Right ventricle myocardium inferior (tissue), 1 donor: Measurements from ENCODE around the gene LMAN2. TPM values are rescaled to one million over a fixed set of nuclear protein-coding genes. Genes with fewer than 3 reads are reported as not detected.
"Not testable (repeated sequence)": the region's sequence is repeated elsewhere in the genome, so short reads cannot be mapped to it uniquely, and the experiment has no call there.

Source experiments
- ATAC-seq: fragments of 200-7000 bp; cut with Tn5 transposase; one replicate; pipeline ENCODE4 v1.9.1; 2020; ENCODE audit warnings: mild to moderate bottlenecking, moderate library complexity
- DNase-seq: peaks from one replicate; pipeline ENCODE4 v3.0.0; 2021; ENCODE audit errors: missing footprints
- intact Hi-C: fragments of 100-400 bp; cut with DNase I; formaldehyde crosslinking; loops from one replicate; pipeline ENCODE4 v1.11.0; 2022
- total RNA-seq: library from RNA; stranded (reverse); fragmentation: NEBNext Ultra II Directional; extraction: Animal tissue kit (Norgen Biotek cat#: 25700); gene quantifications from one replicate; pipeline ENCODE4 v1.2.1, GENCODE V29; 2021
- donor health status: DM: no; HTN: yes; CAD: no; lungs with severe emphysema.

The LMAN2 gene
- total RNA-seq, 1 donor from 2014 or later: 72.3 TPM

- no peak for DNase-seq
- no peak for ATAC-seq
- intact Hi-C loops: loop anchor here (10.0 kb wide), 1 partner anchor 268 kb away; no protein-coding TSS in a partner anchor
Observed at GRCh38 chr5:177383181-177383580, 31.7 kb upstream of the LMAN2 start.

DNA sequence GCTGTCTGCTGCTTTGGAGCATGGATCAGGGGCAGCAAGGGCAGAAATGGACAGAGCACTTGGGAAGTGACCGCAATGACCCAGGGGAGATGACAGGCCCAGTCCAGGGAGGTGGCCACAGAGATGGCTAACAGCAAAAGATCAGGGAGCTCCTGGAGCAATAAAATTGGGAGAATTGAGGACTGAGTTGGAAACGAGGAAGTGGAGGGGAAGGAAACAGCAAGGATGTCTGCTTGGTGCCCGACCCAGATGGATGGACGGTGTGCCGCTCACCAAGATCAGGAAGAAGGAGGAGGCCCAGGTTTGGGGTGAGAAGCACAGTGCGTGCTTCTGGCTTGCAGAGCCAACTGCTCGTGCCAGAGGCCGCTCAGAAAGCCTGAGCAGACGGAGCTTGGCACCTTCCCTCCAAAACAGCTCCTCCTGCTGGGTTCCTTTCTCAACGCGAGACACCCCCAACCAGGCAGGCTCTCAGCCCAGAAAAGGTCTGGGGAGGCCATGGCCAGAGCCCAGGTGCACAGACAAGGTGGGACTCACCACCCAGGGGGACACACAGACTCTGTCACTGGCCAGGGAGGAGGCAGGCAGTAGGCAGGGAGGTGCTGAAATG lies 31.1 kb upstream of the LMAN2 start:
- DNase-seq (no peak), ATAC-seq (peak; percentile 77)

GRCh38 chr5:177380805-177381126 lies 29.3 kb upstream of the LMAN2 start:
- ATAC-seq (no peak), DNase-seq (no peak)
- intact Hi-C loops: loop anchor here (10.0 kb wide), 1 partner anchor 266 kb away; no protein-coding TSS in a partner anchor

More for the DNA sequence above, 31.1 kb upstream of the LMAN2 start:
- intact Hi-C loops: loop anchor here (10.0 kb wide), 1 partner anchor 268 kb away; no protein-coding TSS in a partner anchor

- DNase-seq (no peak), ATAC-seq (no peak)
- intact Hi-C loops: no loop called here
Observed at GRCh38 chr5:177378884-177379883, 27.7 kb upstream of the LMAN2 start.

- intact Hi-C loops: no loop called here
- DNase-seq: no peak
- no peak for ATAC-seq
Observed at GRCh38 chr5:177377851-177378776, 26.6 kb upstream of the LMAN2 start.

- intact Hi-C loops: no loop called here
- ATAC-seq (no peak), DNase-seq (no peak)
Observed at GRCh38 chr5:177376107-177376506, 24.6 kb upstream of the LMAN2 start.

GRCh38 chr5:177375516-177375915 lies 24.0 kb upstream of the LMAN2 start:
- DNase-seq, intact Hi-C loops, ATAC-seq: not testable (repeated sequence)

DNA sequence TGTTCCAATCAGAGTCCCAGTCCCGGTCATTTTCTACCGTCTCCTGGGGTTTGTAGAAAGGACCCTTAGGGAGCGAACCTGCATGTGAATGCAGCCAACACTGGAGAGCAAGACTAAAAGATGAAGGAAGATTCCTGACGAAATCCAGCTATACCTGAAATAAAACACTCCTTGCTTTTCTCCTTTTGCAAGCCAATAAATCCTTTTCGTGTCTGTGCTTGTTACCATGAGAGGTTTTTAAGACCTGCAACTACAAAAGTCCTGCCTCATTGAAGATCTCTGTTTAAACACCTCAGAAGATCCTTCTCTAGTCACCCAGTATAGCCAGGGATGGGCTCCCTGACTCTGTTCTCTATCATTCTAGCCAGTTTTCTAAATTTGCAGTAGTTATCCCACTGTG lies 22.7 kb upstream of the LMAN2 start:
- intact Hi-C loops: no loop called here
- ATAC-seq: no peak
- no peak for DNase-seq

GRCh38 chr5:177373806-177374205 lies 22.3 kb upstream of the LMAN2 start:
- intact Hi-C loops: no loop called here

DNA sequence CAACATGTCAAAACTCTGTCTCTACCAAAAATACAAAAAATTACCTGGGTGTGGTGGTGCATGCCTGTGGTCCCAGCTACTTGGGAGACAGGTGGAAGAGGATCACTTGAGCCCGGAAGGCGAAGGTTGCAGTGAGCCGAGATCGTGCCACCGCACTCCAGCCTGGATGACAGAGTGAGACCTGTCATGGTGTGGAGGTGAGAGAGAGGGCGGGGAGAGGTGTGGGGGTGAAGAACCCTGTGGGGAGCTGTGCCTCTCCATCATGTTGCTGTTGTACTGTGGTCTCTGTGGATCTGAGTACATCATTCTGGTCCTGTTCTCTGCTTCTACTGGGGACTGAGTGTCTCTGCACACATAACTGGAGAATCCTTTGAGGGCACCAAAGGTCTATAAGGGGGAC lies 21.4 kb upstream of the LMAN2 start:
- intact Hi-C loops: no loop called here
- ATAC-seq (no peak), DNase-seq (no peak)

More at GRCh38 chr5:177373806-177374205, 22.3 kb upstream of the LMAN2 start:
- no peak for DNase-seq
- no peak for ATAC-seq

GRCh38 chr5:177372034-177372896 lies 20.8 kb upstream of the LMAN2 start:
- DNase-seq: no peak
- no peak for ATAC-seq
- intact Hi-C loops: no loop called here

GRCh38 chr5:177371120-177372033 lies 19.9 kb upstream of the LMAN2 start:
- intact Hi-C loops: no loop called here
- no peak for DNase-seq
- no peak for ATAC-seq

DNA sequence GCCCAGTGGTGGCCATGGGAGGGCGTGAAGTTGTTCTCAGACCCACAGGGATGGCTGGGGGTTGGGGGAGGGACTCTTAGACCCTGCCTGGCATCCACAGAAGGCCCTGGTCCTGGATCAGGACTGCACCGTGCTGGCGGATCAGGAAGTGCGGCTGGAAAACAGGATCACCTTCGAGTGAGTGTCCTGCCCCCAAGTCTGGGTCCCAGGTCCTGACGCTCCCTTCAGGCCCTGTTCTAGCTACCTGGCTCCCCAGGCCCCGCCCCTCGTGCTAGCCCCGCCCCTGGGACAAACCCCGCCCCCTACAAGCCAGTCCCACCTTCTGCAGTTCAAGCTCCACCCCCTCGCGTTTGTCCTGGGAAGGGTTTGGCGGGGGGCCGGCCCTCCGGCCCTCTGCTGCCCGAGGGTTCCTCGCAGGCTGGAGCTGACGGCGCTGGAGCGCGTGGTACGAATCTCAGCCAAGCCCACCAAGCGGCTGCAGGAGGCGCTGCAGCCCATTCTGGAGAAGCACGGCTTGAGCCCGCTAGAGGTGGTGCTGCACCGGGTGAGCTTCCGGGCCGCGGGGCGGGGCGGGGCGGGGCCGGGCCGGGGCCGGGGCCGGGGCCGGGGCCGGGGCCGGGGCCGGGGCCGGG lies 19.1 kb upstream of the LMAN2 start:
- intact Hi-C loops: no loop called here
- DNase-seq: peak; percentile 81
- peak; percentile 55 for ATAC-seq

DNA sequence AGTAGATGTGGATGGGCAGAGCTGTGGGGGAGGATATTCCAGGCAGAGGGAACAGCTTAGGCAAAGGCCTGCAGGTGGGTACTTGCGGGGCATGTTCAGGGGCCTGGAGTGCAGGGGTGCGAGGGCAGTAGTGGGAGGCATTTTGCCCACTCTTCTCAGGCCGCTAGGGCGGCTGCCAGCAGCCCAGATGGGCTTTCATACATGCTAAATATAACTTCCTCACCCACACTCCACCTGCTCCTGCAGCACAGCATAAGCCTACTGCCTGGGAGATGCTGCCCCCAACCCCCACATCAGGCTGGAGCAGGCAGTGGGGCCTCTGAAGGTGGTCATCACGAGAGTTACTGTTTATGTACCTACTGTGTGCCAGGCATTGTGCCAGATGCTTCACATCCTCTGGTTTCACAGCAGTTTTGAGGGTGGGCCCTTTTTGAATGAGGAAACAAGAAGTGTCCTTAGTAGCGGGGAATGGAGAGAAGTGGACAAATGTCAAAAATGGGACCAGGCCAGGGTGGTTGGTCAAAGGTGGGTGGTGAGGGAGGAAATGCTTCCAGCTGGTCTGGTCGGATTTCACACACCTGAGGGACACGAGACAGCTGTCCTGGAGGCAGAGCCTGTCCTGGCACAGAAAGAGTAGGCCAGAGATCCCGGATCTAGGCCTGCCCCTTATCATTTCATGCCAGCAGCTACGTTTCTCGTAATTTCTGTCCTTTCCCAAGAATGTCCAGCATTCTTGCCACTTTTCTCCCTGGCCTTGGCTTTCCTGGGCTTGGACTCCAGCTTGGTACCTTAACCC lies 18.4 kb upstream of the LMAN2 start:
- intact Hi-C loops: loop anchor here (5.0 kb wide), 1 partner anchor 68 kb away; the partner anchor contains the start of genes PRELID1 and RAB24
- ATAC-seq: no peak
- no peak for DNase-seq

DNA sequence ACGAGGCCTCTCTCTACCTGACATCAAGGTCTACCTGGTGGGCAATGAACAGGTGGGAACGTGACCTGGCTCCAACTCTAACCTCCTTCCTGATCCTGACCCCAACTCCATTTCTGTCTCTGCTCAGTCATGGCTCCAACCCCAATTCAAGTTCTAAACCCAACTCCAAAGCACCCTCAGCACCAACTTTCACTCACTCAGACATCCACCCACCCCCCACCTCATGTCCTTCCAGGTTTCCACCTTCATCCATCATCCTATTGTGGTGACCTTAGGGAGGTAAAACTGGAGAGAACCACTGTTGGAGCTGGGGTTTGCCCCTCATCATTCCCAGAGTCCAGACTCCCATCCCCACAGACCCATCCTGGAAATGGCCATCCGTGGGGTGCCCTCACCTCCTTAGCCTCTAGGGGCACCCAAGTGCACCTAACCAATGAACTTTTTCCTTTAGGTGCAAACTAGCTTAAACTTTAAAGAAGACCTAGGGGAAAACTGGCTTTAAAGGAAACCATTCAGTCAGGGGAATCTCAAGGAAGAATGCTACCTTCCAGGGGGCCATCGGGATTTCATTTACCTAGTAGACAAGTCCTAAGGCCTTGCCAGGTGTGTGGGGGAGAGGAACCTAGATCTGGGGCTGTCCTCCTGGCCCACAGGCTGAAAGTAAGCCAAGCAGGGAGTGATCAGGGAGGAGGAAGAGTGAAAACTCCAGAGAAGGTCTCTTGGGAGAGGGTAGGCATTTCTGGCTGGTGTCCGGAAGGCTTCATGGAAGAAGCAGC lies 17.6 kb upstream of the LMAN2 start:
- ATAC-seq (no peak), DNase-seq (no peak)
- intact Hi-C loops: loop anchor here (5.0 kb wide), 1 partner anchor 67 kb away; the partner anchor contains the start of genes PRELID1 and RAB24
